SK-N-MC (cell line): ENCODE measurements around the gene TUBA4A.
"Not testable (repeated sequence)": the region's sequence is repeated elsewhere in the genome, so short reads cannot be mapped to it uniquely, and the experiment has no call there.

Source experiments
- EZH2 ChIP-seq: fragments of 200-600 bp; sonication (generic); IDR thresholded peaks from one replicate; pipeline ENCODE4 v1.6.1; 2017; ENCODE audit warnings: antibody characterized with exemption
- FOXP2 ChIP-seq: optimal IDR thresholded peaks from 2 replicates; pipeline ENCODE3; 2011; ENCODE audit warnings: mild to moderate bottlenecking, moderate library complexity; ENCODE audit not compliant: insufficient read depth; ENCODE audit errors: extremely low read length, control extremely low read depth
- POLR2AphosphoS5 ChIP-seq: IDR thresholded peaks from 2 replicates; pipeline ENCODE4 v1.6.1; 2012; ENCODE audit warnings: mild to moderate bottlenecking, low read depth, low read length, borderline replicate concordance

DNA sequence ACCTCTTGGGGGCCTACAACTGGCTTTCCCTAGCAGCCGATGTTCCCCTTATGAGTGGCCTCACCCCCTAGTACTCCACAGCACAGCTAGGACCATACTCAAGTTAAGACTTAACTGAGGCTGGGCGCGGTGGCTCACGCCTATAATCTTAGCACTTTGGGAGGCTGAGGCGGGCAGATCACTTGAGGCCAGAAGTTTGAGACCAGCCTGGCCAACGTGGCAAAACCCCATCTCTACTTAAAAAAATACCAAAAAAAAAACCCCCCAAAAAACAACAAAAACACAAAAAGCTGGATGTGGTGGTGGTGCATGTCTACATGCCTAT, 33.4 kb upstream of the TUBA4A start:
- TF ChIP-seq EZH2, POLR2AphosphoS5, FOXP2: not testable (repeated sequence)
